Muscle layer of duodenum (tissue), 2 donors: Measurements from ENCODE around the gene KIR2DL3.
"Not testable (repeated sequence)": the region's sequence is repeated elsewhere in the genome, so short reads cannot be mapped to it uniquely, and the experiment has no call there.

Source experiments
- H3K27ac ChIP-seq: one replicate; pipeline ENCODE4 v1.7.0; 2013; ENCODE audit warnings: mild to moderate bottlenecking, low read length
- H3K27me3 ChIP-seq: one replicate; pipeline ENCODE4 v1.7.0; 2013; ENCODE audit warnings: low read depth, mild to moderate bottlenecking, control low read depth, low read length
- H3K36me3 ChIP-seq, 2 donors: one replicate each; pipeline ENCODE4 v1.7.0; 2013; ENCODE audit warnings: low read length in 2 of 2, control low read depth in 1 of 2, mild to moderate bottlenecking in 1 of 2; ENCODE audit not compliant: insufficient read depth in 2 of 2, control insufficient read depth in 1 of 2
- H3K4me1 ChIP-seq, 2 donors: one replicate each; pipeline ENCODE4 v1.7.0; 2013; ENCODE audit warnings: low read length in 2 of 2, mild to moderate bottlenecking in 2 of 2, control low read depth in 1 of 2, moderate library complexity in 1 of 2; ENCODE audit not compliant: insufficient read depth in 2 of 2, control insufficient read depth in 1 of 2
- H3K4me3 ChIP-seq, 2 donors: one replicate each; pipeline ENCODE4 v1.7.0; 2013; ENCODE audit warnings: low read length in 2 of 2, low read depth in 1 of 2, mild to moderate bottlenecking in 1 of 2
- H3K9me3 ChIP-seq, 2 donors: one replicate each; pipeline ENCODE4 v1.7.0; 2013; ENCODE audit warnings: low read length in 2 of 2, control low read depth in 1 of 2, mild to moderate bottlenecking in 1 of 2; ENCODE audit not compliant: control insufficient read depth in 1 of 2
- donor health status: healthy.

The KIR2DL3 gene

GRCh38 chr19:54747614-54748322, 9.5 kb downstream of the KIR2DL3 start:
- not testable (repeated sequence) for H3K4me3 ChIP-seq, H3K27me3 ChIP-seq, H3K27ac ChIP-seq, H3K9me3 ChIP-seq, H3K36me3 ChIP-seq, H3K4me1 ChIP-seq

GRCh38 chr19:54750276-54750675, 12.0 kb downstream of the KIR2DL3 start:
- H3K9me3 ChIP-seq, H3K27ac ChIP-seq, H3K36me3 ChIP-seq, H3K27me3 ChIP-seq, H3K4me1 ChIP-seq, H3K4me3 ChIP-seq: not testable (repeated sequence)

GRCh38 chr19:54756204-54757110, 18.1 kb downstream of the KIR2DL3 start:
- not testable (repeated sequence) for H3K27me3 ChIP-seq, H3K9me3 ChIP-seq, H3K27ac ChIP-seq

GRCh38 chr19:54758577-54758976, 20.3 kb downstream of the KIR2DL3 start:
- not testable (repeated sequence) for H3K27me3 ChIP-seq, H3K4me1 ChIP-seq, H3K9me3 ChIP-seq, H3K36me3 ChIP-seq, H3K4me3 ChIP-seq, H3K27ac ChIP-seq

More at GRCh38 chr19:54756204-54757110, 18.1 kb downstream of the KIR2DL3 start:
- not testable (repeated sequence) for H3K36me3 ChIP-seq, H3K4me3 ChIP-seq, H3K4me1 ChIP-seq

- H3K36me3 ChIP-seq, H3K27me3 ChIP-seq, H3K4me3 ChIP-seq, H3K27ac ChIP-seq, H3K4me1 ChIP-seq, H3K9me3 ChIP-seq: not testable (repeated sequence)
These were observed 25.9 kb downstream of the KIR2DL3 start for GRCh38 chr19:54764219-54764618.

- H3K36me3 ChIP-seq, H3K27me3 ChIP-seq, H3K27ac ChIP-seq, H3K4me3 ChIP-seq, H3K9me3 ChIP-seq, H3K4me1 ChIP-seq: not testable (repeated sequence)
These were observed 28.2 kb downstream of the KIR2DL3 start for GRCh38 chr19:54766464-54766863.

GRCh38 chr19:54769646-54770045, 31.3 kb downstream of the KIR2DL3 start, which contains the start of gene KIR2DL1:
TSS of gene KIR2DL1 (plus strand) at chr19:54769793. CDS start at chr19:54769851, 58 bp downstream.
- not testable (repeated sequence) for H3K4me1 ChIP-seq, H3K27ac ChIP-seq, H3K4me3 ChIP-seq, H3K36me3 ChIP-seq, H3K9me3 ChIP-seq, H3K27me3 ChIP-seq

- not testable (repeated sequence) for H3K27me3 ChIP-seq, H3K9me3 ChIP-seq, H3K4me3 ChIP-seq, H3K36me3 ChIP-seq, H3K27ac ChIP-seq, H3K4me1 ChIP-seq
These were observed 32.2 kb downstream of the KIR2DL3 start for GRCh38 chr19:54770511-54770910.

- H3K27me3 ChIP-seq, H3K27ac ChIP-seq, H3K4me1 ChIP-seq, H3K4me3 ChIP-seq, H3K36me3 ChIP-seq, H3K9me3 ChIP-seq: not testable (repeated sequence)
These were observed 33.0 kb downstream of the KIR2DL3 start for GRCh38 chr19:54771018-54771960.

GRCh38 chr19:54772666-54773065, 34.4 kb downstream of the KIR2DL3 start:
- H3K36me3 ChIP-seq, H3K27ac ChIP-seq, H3K4me1 ChIP-seq, H3K4me3 ChIP-seq, H3K27me3 ChIP-seq, H3K9me3 ChIP-seq: not testable (repeated sequence)
